Nephron (organoid): ENCODE results near the gene ZDHHC19.

ENCODE experiments used
- H3K27ac Mint-ChIP-seq, 3 experiments: 2 replicates each; pipeline ENCODE4 v1.8.0; 2020; ENCODE audit warnings: mixed read lengths in 3 of 3, mild to moderate bottlenecking in 2 of 3, moderate library complexity in 1 of 3
- H3K27me3 Mint-ChIP-seq: 2 replicates; pipeline ENCODE4 v1.8.0; 2021; ENCODE audit warnings: low read depth, mild to moderate bottlenecking, moderate library complexity, mixed read lengths
- H3K36me3 Mint-ChIP-seq: 2 replicates; pipeline ENCODE4 v1.8.0; 2020; ENCODE audit warnings: low read depth, mixed read lengths
- H3K4me1 Mint-ChIP-seq: 2 replicates; pipeline ENCODE4 v1.8.0; 2020; ENCODE audit warnings: mixed read lengths
- H3K4me3 Mint-ChIP-seq, 3 experiments: 2 replicates each; pipeline ENCODE4 v1.8.0; 2020; ENCODE audit warnings: mild to moderate bottlenecking in 3 of 3, mixed read lengths in 3 of 3, moderate library complexity in 2 of 3
- H3K9me3 Mint-ChIP-seq: 2 replicates; pipeline ENCODE4 v1.8.0; 2020; ENCODE audit warnings: mixed read lengths
- TF ChIP-seq, protein P1 (sequence below), 3 experiments: fragments of 200-600 bp; sonication (generic); IDR thresholded peaks; one replicate each; pipeline ENCODE4 v1.5.0; 2021; ENCODE audit warnings: antibody characterized with exemption in 3 of 3; ENCODE audit not compliant: unreplicated experiment in 3 of 3

Gene ZDHHC19

GRCh38 chr3:196163666-196164493 lies 47.3 kb downstream of the ZDHHC19 start:
- TF ChIP-seq, protein P1, sequence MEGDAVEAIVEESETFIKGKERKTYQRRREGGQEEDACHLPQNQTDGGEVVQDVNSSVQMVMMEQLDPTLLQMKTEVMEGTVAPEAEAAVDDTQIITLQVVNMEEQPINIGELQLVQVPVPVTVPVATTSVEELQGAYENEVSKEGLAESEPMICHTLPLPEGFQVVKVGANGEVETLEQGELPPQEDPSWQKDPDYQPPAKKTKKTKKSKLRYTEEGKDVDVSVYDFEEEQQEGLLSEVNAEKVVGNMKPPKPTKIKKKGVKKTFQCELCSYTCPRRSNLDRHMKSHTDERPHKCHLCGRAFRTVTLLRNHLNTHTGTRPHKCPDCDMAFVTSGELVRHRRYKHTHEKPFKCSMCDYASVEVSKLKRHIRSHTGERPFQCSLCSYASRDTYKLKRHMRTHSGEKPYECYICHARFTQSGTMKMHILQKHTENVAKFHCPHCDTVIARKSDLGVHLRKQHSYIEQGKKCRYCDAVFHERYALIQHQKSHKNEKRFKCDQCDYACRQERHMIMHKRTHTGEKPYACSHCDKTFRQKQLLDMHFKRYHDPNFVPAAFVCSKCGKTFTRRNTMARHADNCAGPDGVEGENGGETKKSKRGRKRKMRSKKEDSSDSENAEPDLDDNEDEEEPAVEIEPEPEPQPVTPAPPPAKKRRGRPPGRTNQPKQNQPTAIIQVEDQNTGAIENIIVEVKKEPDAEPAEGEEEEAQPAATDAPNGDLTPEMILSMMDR (IDR thresholded peaks at IDR 0.05; ENCODE audit: unreplicated experiment in 3 of 3) = no peak
- Mint-ChIP-seq H3K9me3 (no peaks in the 10 kb centered on the region), H3K27ac (no peak overlapping the region), H3K4me1 (peaks cover 10% of the 10 kb centered on the region), H3K27me3 (no peaks in the 10 kb centered on the region), H3K4me3 (no peak overlapping the region), H3K36me3 (no peaks in the 10 kb centered on the region)

GRCh38 chr3:196163212-196163611 lies 48.0 kb downstream of the ZDHHC19 start:
- TF ChIP-seq, protein P1 (IDR thresholded peaks at IDR 0.05; ENCODE audit: unreplicated experiment in 3 of 3) = no peak
- no peaks in the 10 kb centered on the region for H3K36me3 Mint-ChIP-seq
- no peak overlapping the region for H3K27ac Mint-ChIP-seq
- H3K27me3 Mint-ChIP-seq = no peaks in the 10 kb centered on the region
- H3K4me1 Mint-ChIP-seq = peaks cover 5% of the 10 kb centered on the region
- H3K9me3 Mint-ChIP-seq = no peaks in the 10 kb centered on the region
- no peak overlapping the region for H3K4me3 Mint-ChIP-seq

- no peaks in the 10 kb centered on the region for H3K27me3 Mint-ChIP-seq
- H3K9me3 Mint-ChIP-seq = no peaks in the 10 kb centered on the region
- H3K4me3 Mint-ChIP-seq = no peak overlapping the region
- H3K36me3 Mint-ChIP-seq = no peaks in the 10 kb centered on the region
- TF ChIP-seq, protein P1 (IDR thresholded peaks at IDR 0.05; ENCODE audit: unreplicated experiment in 3 of 3) = no peak
- H3K27ac Mint-ChIP-seq = no peak overlapping the region
- peaks cover 5% of the 10 kb centered on the region for H3K4me1 Mint-ChIP-seq
Observed at GRCh38 chr3:196162679-196163078, 48.5 kb downstream of the ZDHHC19 start.

GRCh38 chr3:196159952-196160804 lies 51.0 kb downstream of the ZDHHC19 start:
- peaks cover 5% of the 10 kb centered on the region for H3K4me1 Mint-ChIP-seq
- H3K27me3 Mint-ChIP-seq = no peaks in the 10 kb centered on the region
- H3K9me3 Mint-ChIP-seq = no peaks in the 10 kb centered on the region
- H3K27ac Mint-ChIP-seq = peak overlapping the region; percentile 47 to 89 (median 53)
- TF ChIP-seq, protein P1 (IDR thresholded peaks at IDR 0.05; ENCODE audit: unreplicated experiment in 3 of 3) = no peak
- no peak overlapping the region for H3K4me3 Mint-ChIP-seq
- H3K36me3 Mint-ChIP-seq = no peaks in the 10 kb centered on the region

DNA sequence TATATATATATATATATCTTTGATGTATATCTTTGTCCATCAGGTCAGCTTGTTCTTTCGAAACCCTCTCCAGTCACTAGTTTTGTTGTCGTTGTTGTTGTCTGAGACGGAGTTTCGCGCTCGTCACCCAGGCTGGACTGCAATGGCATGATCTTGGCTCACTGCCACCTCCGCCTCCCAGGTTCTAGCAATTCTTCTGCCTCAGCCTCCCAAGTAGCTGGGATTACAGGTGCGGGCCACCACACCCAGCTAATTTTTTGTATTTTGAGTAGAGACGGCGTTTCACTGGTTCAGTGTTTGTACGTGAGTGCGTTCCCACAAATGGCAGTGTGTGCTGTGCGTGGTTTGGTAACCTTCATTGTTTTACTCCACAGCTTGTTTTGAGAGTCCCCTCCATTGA lies 51.7 kb downstream of the ZDHHC19 start:
- no peaks in the 10 kb centered on the region for H3K9me3 Mint-ChIP-seq
- TF ChIP-seq, protein P1 (IDR thresholded peaks at IDR 0.05; ENCODE audit: unreplicated experiment in 3 of 3) = no peak
- H3K27me3 Mint-ChIP-seq = no peaks in the 10 kb centered on the region
- H3K4me3 Mint-ChIP-seq = no peak overlapping the region
- H3K36me3 Mint-ChIP-seq = no peaks in the 10 kb centered on the region
- peaks cover 5% of the 10 kb centered on the region for H3K4me1 Mint-ChIP-seq
- peak overlapping the region; percentile 47 to 89 (median 53) for H3K27ac Mint-ChIP-seq
